Skeletal muscle tissue (tissue), 4 donors: Measurements from ENCODE around the gene MARCHF10. TPM values are rescaled to one million over a fixed set of nuclear protein-coding genes. Genes with fewer than 3 reads are reported as not detected.

Source experiments
- H3K27ac ChIP-seq: one replicate; pipeline ENCODE4 v1.7.0; 2013; ENCODE audit warnings: mild to moderate bottlenecking, low read depth, low read length, inconsistent platforms
- H3K27me3 ChIP-seq, 3 donors: one replicate each; pipeline ENCODE4 v1.7.0; 2013; ENCODE audit warnings: low read length in 3 of 3; ENCODE audit not compliant: control insufficient read depth in 3 of 3, insufficient read depth in 3 of 3
- H3K36me3 ChIP-seq, 3 donors: one replicate each; pipeline ENCODE4 v1.7.0; 2013; ENCODE audit warnings: low read length in 3 of 3; ENCODE audit not compliant: control insufficient read depth in 3 of 3, insufficient read depth in 3 of 3
- H3K4me1 ChIP-seq, 3 donors: one replicate each; pipeline ENCODE4 v1.7.0; 2013; ENCODE audit warnings: low read length in 3 of 3, mild to moderate bottlenecking in 3 of 3; ENCODE audit not compliant: control insufficient read depth in 3 of 3, insufficient read depth in 3 of 3
- H3K4me3 ChIP-seq, 3 donors: one replicate each; pipeline ENCODE4 v1.7.0; 2013; ENCODE audit warnings: low read length in 3 of 3
- H3K9ac ChIP-seq, 3 donors: one replicate each; pipeline ENCODE4 v1.7.0; 2013; ENCODE audit warnings: low read length in 3 of 3, mild to moderate bottlenecking in 3 of 3, moderate library complexity in 2 of 3, low read depth in 1 of 3
- H3K9me3 ChIP-seq, 3 donors: one replicate each; pipeline ENCODE4 v1.7.0; 2013; ENCODE audit warnings: low read length in 3 of 3; ENCODE audit not compliant: control insufficient read depth in 3 of 3
- total RNA-seq: library from RNA; depleted of rRNA; stranded (reverse); fragments of >200 nt; gene quantifications from one replicate; pipeline ENCODE4 v1.2.3, GENCODE V29; 2014
- donor health status: Osteomylitis.

MARCHF10 gene
- total RNA-seq, 1 donor from 2014 or later, result not detected

DNA sequence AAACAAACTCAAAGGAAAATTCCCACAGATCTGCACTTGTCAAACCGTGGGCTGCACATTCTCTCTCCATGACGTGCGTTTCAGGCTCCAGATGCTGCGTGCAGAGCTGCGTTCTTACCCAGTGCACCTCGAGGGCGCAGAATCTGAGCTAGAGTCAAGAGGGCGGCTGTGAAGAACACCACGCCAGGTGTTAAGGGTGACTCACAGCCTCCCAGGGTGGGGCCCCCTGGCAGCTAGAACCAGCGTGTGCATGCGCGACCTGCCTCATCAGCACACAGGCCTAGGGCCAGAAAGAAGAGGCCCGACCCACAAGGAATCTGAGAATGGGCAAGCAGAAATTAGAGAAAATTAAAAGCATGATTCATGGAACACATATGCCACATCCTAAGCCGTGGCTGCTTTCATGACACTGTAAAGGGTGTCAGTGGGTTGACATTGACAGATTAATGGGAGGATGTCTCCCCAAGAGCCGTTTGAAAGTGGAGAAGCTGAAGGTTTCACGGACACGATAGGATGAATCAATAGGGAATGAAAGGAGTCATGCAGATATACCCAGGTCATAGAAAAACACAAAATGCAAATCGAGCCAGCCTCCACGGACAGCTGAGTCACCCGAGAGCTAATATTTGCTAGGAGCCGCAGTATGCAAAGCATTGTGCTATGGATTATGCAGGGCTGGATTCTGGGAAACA lies 29.0 kb downstream of the MARCHF10 start:
- Histone ChIP-seq H3K9ac (no peak overlapping the region), H3K4me1 (peaks cover 0 to 4% (median 0%) of the 10 kb centered on the region in 3 donors), H3K36me3 (no peaks in the 10 kb centered on the region), H3K4me3 (no peak overlapping the region), H3K27ac (no peak overlapping the region), H3K9me3 (no peaks in the 10 kb centered on the region), H3K27me3 (peaks cover 1 to 4% (median 3%) of the 10 kb centered on the region in 3 donors)

- H3K27ac ChIP-seq, result no peak overlapping the region
- peaks cover 0 to 4% (median 0%) of the 10 kb centered on the region in 3 donors for H3K4me1 ChIP-seq
- H3K9me3 ChIP-seq, result no peaks in the 10 kb centered on the region
- peaks cover 4 to 10% (median 8%) of the 10 kb centered on the region in 3 donors for H3K27me3 ChIP-seq
- no peak overlapping the region for H3K9ac ChIP-seq
- H3K36me3 ChIP-seq, result no peaks in the 10 kb centered on the region
- H3K4me3 ChIP-seq, result no peak overlapping the region
Observed at GRCh38 chr17:62775876-62776275, 32.2 kb downstream of the MARCHF10 start.

- no peak overlapping the region for H3K9ac ChIP-seq
- H3K4me3 ChIP-seq, result no peak overlapping the region
- peaks cover 4 to 10% (median 8%) of the 10 kb centered on the region in 3 donors for H3K27me3 ChIP-seq
- no peaks in the 10 kb centered on the region for H3K36me3 ChIP-seq
- no peaks in the 10 kb centered on the region for H3K9me3 ChIP-seq
- no peaks in the 10 kb centered on the region for H3K4me1 ChIP-seq
- no peak overlapping the region for H3K27ac ChIP-seq
Observed at GRCh38 chr17:62774338-62774737, 33.8 kb downstream of the MARCHF10 start.

DNA sequence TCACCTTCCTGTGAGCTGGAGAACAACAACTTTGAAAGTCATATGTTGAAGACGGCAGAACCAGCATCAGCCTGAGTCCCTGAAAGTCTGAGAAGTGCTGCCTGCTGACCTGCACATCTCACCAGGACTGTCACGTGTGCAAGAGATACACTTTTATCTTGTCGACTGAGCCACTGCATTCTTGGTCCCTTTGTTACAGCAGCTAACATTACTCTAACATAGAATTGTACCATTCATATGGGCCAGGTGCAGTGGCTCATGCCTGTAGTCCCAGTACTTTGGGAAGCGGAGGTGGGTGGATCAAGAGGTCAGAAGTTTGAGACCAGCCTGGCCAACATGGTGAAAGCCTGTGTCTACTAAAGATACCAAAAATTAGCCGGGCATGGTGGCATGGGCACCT lies 40.1 kb downstream of the MARCHF10 start:
- H3K27me3 ChIP-seq, result peaks cover 0 to 6% (median 2%) of the 10 kb centered on the region in 3 donors
- no peak overlapping the region for H3K27ac ChIP-seq
- H3K36me3 ChIP-seq, result no peaks in the 10 kb centered on the region
- no peaks in the 10 kb centered on the region for H3K4me1 ChIP-seq
- H3K4me3 ChIP-seq, result no peak overlapping the region
- no peak overlapping the region for H3K9ac ChIP-seq
- no peaks in the 10 kb centered on the region for H3K9me3 ChIP-seq

DNA sequence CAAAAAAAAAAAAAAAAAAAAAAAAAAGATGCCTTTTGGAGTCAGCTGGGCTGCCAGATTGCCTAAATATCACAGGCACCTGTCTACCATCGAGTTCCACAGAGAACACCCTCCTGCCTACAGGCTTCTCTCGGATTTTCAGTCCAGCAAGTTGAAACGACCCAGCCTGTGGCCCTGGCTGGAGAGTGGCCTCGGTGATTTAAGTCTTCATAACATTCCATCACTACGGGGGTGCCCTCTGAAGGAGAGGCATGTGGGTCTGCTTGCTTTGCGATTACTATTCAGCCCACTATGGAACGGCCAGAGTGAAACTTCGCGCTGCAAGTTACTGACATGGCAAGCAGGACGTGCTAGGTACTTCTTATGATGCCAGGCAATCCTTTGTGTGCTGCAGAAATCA lies 42.8 kb downstream of the MARCHF10 start:
- peaks cover 0 to 5% (median 2%) of the 10 kb centered on the region in 3 donors for H3K27me3 ChIP-seq
- no peak overlapping the region for H3K4me3 ChIP-seq
- no peak overlapping the region for H3K27ac ChIP-seq
- no peaks in the 10 kb centered on the region for H3K4me1 ChIP-seq
- no peak overlapping the region for H3K9ac ChIP-seq
- H3K36me3 ChIP-seq, result no peaks in the 10 kb centered on the region
- H3K9me3 ChIP-seq, result no peaks in the 10 kb centered on the region

GRCh38 chr17:62763891-62764600 lies 44.1 kb downstream of the MARCHF10 start:
- H3K4me3 ChIP-seq, result no peak overlapping the region
- no peak overlapping the region for H3K27ac ChIP-seq
- no peaks in the 10 kb centered on the region for H3K4me1 ChIP-seq
- H3K36me3 ChIP-seq, result no peaks in the 10 kb centered on the region
- H3K9ac ChIP-seq, result no peak overlapping the region
- no peaks in the 10 kb centered on the region for H3K9me3 ChIP-seq
- H3K27me3 ChIP-seq, result peaks cover 0 to 5% (median 2%) of the 10 kb centered on the region in 3 donors

GRCh38 chr17:62761884-62762283 lies 46.2 kb downstream of the MARCHF10 start:
- H3K9me3 ChIP-seq, result no peaks in the 10 kb centered on the region
- no peak overlapping the region for H3K27ac ChIP-seq
- peaks cover 0 to 5% (median 2%) of the 10 kb centered on the region in 3 donors for H3K27me3 ChIP-seq
- H3K4me3 ChIP-seq, result no peak overlapping the region
- H3K9ac ChIP-seq, result no peak overlapping the region
- H3K36me3 ChIP-seq, result no peaks in the 10 kb centered on the region
- H3K4me1 ChIP-seq, result no peaks in the 10 kb centered on the region

GRCh38 chr17:62760945-62761267 lies 47.2 kb downstream of the MARCHF10 start:
- Histone ChIP-seq H3K4me1 (no peaks in the 10 kb centered on the region), H3K36me3 (no peaks in the 10 kb centered on the region), H3K9me3 (no peaks in the 10 kb centered on the region), H3K4me3 (no peak overlapping the region), H3K27ac (no peak overlapping the region), H3K27me3 (peaks cover 0 to 5% (median 2%) of the 10 kb centered on the region in 3 donors), H3K9ac (no peak overlapping the region)

- H3K27ac ChIP-seq, result no peak overlapping the region
- no peak overlapping the region for H3K4me3 ChIP-seq
- peaks cover 1 to 2% (median 2%) of the 10 kb centered on the region in 3 donors for H3K4me1 ChIP-seq
- H3K36me3 ChIP-seq, result no peaks in the 10 kb centered on the region
- H3K9me3 ChIP-seq, result no peaks in the 10 kb centered on the region
- H3K9ac ChIP-seq, result no peak overlapping the region
- peaks cover 0 to 5% (median 2%) of the 10 kb centered on the region in 3 donors for H3K27me3 ChIP-seq
Observed at GRCh38 chr17:62760059-62760944, 47.8 kb downstream of the MARCHF10 start.
